ENCODE data around the gene NAALADL2. TPM values are rescaled to one million over a fixed set of nuclear protein-coding genes. Genes with fewer than 3 reads are reported as not detected.

NAALADL2 gene
- total RNA-seq, 1 experiment from 2014 or later = 1.6 TPM

DNA sequence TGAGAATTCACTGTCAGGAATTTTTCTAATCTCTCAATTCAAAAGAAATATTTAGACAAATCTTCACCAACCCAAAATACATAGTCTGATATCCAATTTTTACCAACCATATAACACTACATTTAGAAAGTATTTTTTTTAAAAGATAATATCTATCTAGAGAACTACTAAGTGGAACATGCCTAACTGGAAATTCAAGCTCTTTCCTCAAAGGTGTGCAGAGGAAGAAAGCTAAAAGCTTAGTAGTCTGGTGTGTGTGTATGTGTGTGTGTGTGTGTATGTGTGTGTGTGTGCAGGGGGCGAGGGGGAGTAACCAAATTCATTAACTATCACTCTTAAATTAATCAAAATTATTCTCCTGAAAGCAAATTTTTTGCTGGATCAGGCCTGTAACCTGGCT lies 797.3 kb downstream of the NAALADL2 start:
- Histone ChIP-seq H2BK120ac (ENCODE audit: low read depth, low read length, poor library complexity, severe bottlenecking) (no peak overlapping the region), H3K23ac (ENCODE audit: insufficient read length, low read depth, low read length) (no peak overlapping the region), H3K79me1 (ENCODE audit: insufficient read depth, low read depth, low read length, poor library complexity, severe bottlenecking) (no peaks in the 10 kb centered on the region), H3T11ph (ENCODE audit: low read length) (no peak overlapping the region), H3K27me3 (ENCODE audit: insufficient read depth, low read length) (no peaks in the 10 kb centered on the region), H2BK15ac (ENCODE audit: low read depth, low read length) (no peak overlapping the region), H3K79me2 (ENCODE audit: insufficient read depth, low read length) (no peaks in the 10 kb centered on the region), H3K18ac (ENCODE audit: insufficient read length, low read depth, low read length) (no peak overlapping the region), H4K20me1 (ENCODE audit: control insufficient read depth, insufficient read depth, insufficient read length) (no peaks in the 10 kb centered on the region), H2AFZ (ENCODE audit: low read length) (no peak overlapping the region), H3K4me2 (ENCODE audit: insufficient read depth, insufficient read length, low read length) (no peak overlapping the region), H3K9ac (ENCODE audit: extremely low read depth, insufficient read length, low read length) (no peak overlapping the region), H2BK12ac (ENCODE audit: insufficient read length, low read depth, low read length) (no peak overlapping the region), H3K27ac (ENCODE audit: insufficient read length, low read depth, low read length) (no peak overlapping the region), H2AK5ac (ENCODE audit: insufficient read length, low read length) (no peak overlapping the region), H3K4ac (ENCODE audit: low read depth, low read length) (no peak overlapping the region), H3K56ac (ENCODE audit: insufficient read length, low read depth, low read length) (no peak overlapping the region), H3K4me1 (ENCODE audit: insufficient read depth, low read length) (no peaks in the 10 kb centered on the region), H3K9me3 (ENCODE audit: control insufficient read depth, low read depth, low read length) (no peaks in the 10 kb centered on the region), H4K8ac (replicated peaks; ENCODE audit: insufficient read length, low read depth, low read length) (no peak overlapping the region), H2BK5ac (ENCODE audit: insufficient read length, low read length) (no peak overlapping the region), H2BK20ac (ENCODE audit: low read depth, low read length, poor library complexity, severe bottlenecking) (no peak overlapping the region), H4K91ac (ENCODE audit: insufficient read length, low read depth, low read length) (no peak overlapping the region), H3K23me2 (ENCODE audit: insufficient read length, low read depth, low read length, poor library complexity, severe bottlenecking) (no peaks in the 10 kb centered on the region), H4K5ac (ENCODE audit: insufficient read length, low read depth, low read length) (no peak overlapping the region), H3K14ac (ENCODE audit: insufficient read depth, low read length) (no peak overlapping the region)
- H3K27ac Mint-ChIP-seq = peak overlapping the region in 1 of 3 experiments; percentile 23; a peak in 1 of 7 replicates
- H3K36me3 Mint-ChIP-seq (ENCODE audit: insufficient read depth in 1 of 3, low read depth in 3 of 3) = no peaks in the 10 kb centered on the region
- WGBS (ENCODE audit: extremely low coverage, insufficient read length, low lambda C conversion rate) = no CpG with 5 or more reads among the region's 1 CpG
- H3K4me1 Mint-ChIP-seq = peaks cover 0 to 5% of the 10 kb centered on the region in 2 experiments; a peak in 2 of 4 replicates
- no peak overlapping the region for H3K4me3 Mint-ChIP-seq
- no peaks in the 10 kb centered on the region for H3K9me3 Mint-ChIP-seq
- H3K27me3 Mint-ChIP-seq (ENCODE audit: low read depth) = no peaks in the 10 kb centered on the region
- DNase-seq = no peak
- no peak for TF ChIP-seq CTCF (conservative IDR thresholded peaks at IDR 0.05)

All from H9 (cell line).